Parathyroid adenoma (tissue), 2 donors: Measurements from ENCODE around the gene LZIC.

ENCODE experiments used
- H2AFZ ChIP-seq: fragments of 300-600 bp; sonication (generic); one replicate; pipeline ENCODE4 v1.7.0; 2017; ENCODE audit warnings: antibody characterized with exemption, mild to moderate bottlenecking
- H3K27ac ChIP-seq: fragments of 300-600 bp; sonication (generic); one replicate; pipeline ENCODE4 v1.7.0; 2017
- H3K27me3 ChIP-seq: fragments of 300-600 bp; sonication (generic); one replicate; pipeline ENCODE4 v1.7.0; 2017; ENCODE audit warnings: low read length; ENCODE audit not compliant: control insufficient read depth, insufficient read depth
- H3K36me3 ChIP-seq: fragments of 300-600 bp; sonication (generic); one replicate; pipeline ENCODE4 v1.7.0; 2017; ENCODE audit warnings: low read length; ENCODE audit not compliant: control insufficient read depth, insufficient read depth
- H3K4me1 ChIP-seq: fragments of 300-600 bp; sonication (generic); one replicate; pipeline ENCODE4 v1.7.0; 2017; ENCODE audit warnings: control low read depth
- H3K4me2 ChIP-seq: fragments of 300-600 bp; sonication (generic); one replicate; pipeline ENCODE4 v1.7.0; 2017; ENCODE audit warnings: low read length
- H3K4me3 ChIP-seq: fragments of 300-600 bp; sonication (generic); one replicate; pipeline ENCODE4 v1.7.0; 2017; ENCODE audit warnings: low read depth, low read length
- H3K79me2 ChIP-seq: fragments of 300-600 bp; sonication (generic); one replicate; pipeline ENCODE4 v1.7.0; 2017; ENCODE audit warnings: control low read depth
- H3K9ac ChIP-seq: fragments of 300-600 bp; sonication (generic); one replicate; pipeline ENCODE4 v1.7.0; 2017; ENCODE audit warnings: mild to moderate bottlenecking
- H3K9me3 ChIP-seq: fragments of 300-600 bp; sonication (generic); one replicate; pipeline ENCODE4 v1.7.0; 2017; ENCODE audit warnings: low read length; ENCODE audit not compliant: control insufficient read depth
- TF ChIP-seq, protein P1 (sequence below): fragments of 300-600 bp; sonication (generic); IDR thresholded peaks from one replicate; pipeline ENCODE4 v1.7.0; 2017; ENCODE audit warnings: antibody characterized with exemption, mild to moderate bottlenecking
- donor health status: primary hyperparathyroidism.

LZIC gene

DNA sequence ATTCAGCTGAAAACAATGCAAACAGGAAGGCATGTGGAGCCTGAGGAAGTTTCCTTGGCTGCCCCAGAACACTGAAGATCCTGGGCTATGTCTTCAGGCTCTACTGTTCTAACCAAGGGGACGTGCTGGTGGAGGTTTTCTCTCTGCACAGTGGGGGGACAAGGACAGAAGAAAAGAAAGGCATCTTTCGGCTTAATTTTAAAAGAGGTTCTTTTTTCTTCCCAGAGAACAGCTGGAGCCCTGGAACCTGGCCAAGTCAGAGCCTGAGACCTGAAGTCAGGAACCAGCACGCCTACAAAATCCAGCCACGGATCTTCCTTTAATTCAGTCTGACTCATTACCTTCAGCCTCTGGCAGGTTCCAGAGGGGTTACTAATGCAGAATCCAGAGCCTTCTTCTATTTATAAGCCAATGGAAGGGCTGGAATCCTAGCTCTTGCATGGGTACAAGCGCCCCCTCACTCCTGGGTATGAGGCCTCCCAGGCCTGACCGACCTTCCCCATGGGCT, 52.9 kb downstream of the LZIC start:
- Histone ChIP-seq H3K9ac (no peak overlapping the region), H3K79me2 (peaks cover 4% of the 10 kb centered on the region), H3K4me2 (no peak overlapping the region), H2AFZ (no peak overlapping the region), H3K27ac (no peak overlapping the region), H3K4me3 (no peak overlapping the region), H3K27me3 (no peaks in the 10 kb centered on the region), H3K4me1 (no peaks in the 10 kb centered on the region), H3K36me3 (no peaks in the 10 kb centered on the region), H3K9me3 (no peaks in the 10 kb centered on the region)
- TF ChIP-seq, protein P1, sequence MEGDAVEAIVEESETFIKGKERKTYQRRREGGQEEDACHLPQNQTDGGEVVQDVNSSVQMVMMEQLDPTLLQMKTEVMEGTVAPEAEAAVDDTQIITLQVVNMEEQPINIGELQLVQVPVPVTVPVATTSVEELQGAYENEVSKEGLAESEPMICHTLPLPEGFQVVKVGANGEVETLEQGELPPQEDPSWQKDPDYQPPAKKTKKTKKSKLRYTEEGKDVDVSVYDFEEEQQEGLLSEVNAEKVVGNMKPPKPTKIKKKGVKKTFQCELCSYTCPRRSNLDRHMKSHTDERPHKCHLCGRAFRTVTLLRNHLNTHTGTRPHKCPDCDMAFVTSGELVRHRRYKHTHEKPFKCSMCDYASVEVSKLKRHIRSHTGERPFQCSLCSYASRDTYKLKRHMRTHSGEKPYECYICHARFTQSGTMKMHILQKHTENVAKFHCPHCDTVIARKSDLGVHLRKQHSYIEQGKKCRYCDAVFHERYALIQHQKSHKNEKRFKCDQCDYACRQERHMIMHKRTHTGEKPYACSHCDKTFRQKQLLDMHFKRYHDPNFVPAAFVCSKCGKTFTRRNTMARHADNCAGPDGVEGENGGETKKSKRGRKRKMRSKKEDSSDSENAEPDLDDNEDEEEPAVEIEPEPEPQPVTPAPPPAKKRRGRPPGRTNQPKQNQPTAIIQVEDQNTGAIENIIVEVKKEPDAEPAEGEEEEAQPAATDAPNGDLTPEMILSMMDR, result no peak

DNA sequence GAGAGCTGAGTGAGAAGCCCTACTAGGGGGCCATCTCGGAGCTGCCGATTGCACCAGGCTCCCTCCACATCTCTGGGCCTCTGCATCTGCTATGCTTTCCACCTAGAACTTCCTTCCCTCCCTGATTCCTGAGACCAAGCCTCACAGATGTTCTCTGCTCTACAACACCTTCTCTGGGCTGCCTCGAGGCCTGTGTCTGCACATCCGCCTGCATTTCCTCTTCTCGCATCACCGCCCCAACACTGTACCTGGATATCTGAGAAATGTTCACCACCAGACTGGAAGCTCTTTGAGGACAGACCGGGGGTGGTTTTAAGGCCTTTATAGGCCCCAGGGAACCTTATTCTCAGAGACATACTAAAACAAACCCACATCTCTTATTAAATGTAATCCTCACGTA, 53.8 kb downstream of the LZIC start:
- H3K9ac ChIP-seq, result no peak overlapping the region
- H3K4me2 ChIP-seq, result no peak overlapping the region
- no peaks in the 10 kb centered on the region for H3K4me1 ChIP-seq
- peaks cover 4% of the 10 kb centered on the region for H3K79me2 ChIP-seq
- no peaks in the 10 kb centered on the region for H3K36me3 ChIP-seq
- H3K27me3 ChIP-seq, result no peaks in the 10 kb centered on the region
- H3K9me3 ChIP-seq, result no peaks in the 10 kb centered on the region
- no peak overlapping the region for H3K4me3 ChIP-seq
- no peak overlapping the region for H2AFZ ChIP-seq
- TF ChIP-seq, protein P1, result no peak
- no peak overlapping the region for H3K27ac ChIP-seq

DNA sequence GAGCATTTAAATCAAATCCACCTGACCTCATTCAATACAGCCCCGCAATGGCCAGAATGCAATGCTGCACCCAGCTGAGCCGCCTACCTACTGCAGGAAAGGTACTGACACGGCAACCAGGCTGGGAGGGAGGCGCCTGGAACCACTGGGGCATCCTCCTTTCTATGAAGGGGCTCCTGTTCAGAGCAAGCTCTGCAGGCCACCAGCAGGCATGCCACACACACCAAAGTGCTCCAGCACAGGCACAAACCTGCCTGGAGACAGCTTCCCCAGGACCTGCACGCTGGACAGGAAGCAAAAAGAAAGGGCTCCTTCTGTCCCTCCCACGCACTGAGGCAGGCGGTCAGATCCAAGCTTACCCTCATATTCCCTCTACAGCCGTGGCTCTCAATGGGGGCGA, 54.3 kb downstream of the LZIC start:
- H3K4me3 ChIP-seq, result no peak overlapping the region
- TF ChIP-seq, protein P1, result no peak
- no peaks in the 10 kb centered on the region for H3K9me3 ChIP-seq
- no peaks in the 10 kb centered on the region for H3K4me1 ChIP-seq
- H3K79me2 ChIP-seq, result peaks cover 4% of the 10 kb centered on the region
- H3K36me3 ChIP-seq, result no peaks in the 10 kb centered on the region
- H3K27me3 ChIP-seq, result no peaks in the 10 kb centered on the region
- no peak overlapping the region for H3K9ac ChIP-seq
- H2AFZ ChIP-seq, result no peak overlapping the region
- no peak overlapping the region for H3K4me2 ChIP-seq
- no peak overlapping the region for H3K27ac ChIP-seq

DNA sequence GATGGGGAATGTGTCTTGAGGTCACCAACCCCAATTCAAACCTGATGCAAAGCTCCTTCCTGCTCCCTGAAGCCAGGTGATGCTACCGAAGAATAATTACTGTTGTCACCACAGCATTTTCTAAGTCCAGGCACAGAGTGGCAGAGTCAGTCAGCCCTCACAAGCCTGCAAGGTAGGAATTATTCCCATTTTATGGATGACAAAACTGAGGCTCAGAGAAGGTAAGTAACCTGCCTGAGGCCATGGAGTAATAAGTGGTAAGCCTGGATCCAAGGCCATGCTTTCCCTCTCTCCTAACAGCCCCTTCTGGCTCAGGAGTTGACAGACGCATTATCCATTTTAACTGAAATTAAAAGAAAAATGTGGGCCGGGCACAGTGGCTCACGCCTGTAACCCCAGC, 56.1 kb downstream of the LZIC start:
- H3K4me3 ChIP-seq, result no peak overlapping the region
- H3K9ac ChIP-seq, result no peak overlapping the region
- H3K27me3 ChIP-seq, result no peaks in the 10 kb centered on the region
- H3K36me3 ChIP-seq, result no peaks in the 10 kb centered on the region
- peaks cover 4% of the 10 kb centered on the region for H3K79me2 ChIP-seq
- no peak overlapping the region for H3K4me2 ChIP-seq
- no peak overlapping the region for H2AFZ ChIP-seq
- H3K27ac ChIP-seq, result no peak overlapping the region
- TF ChIP-seq, protein P1, result no peak
- no peaks in the 10 kb centered on the region for H3K4me1 ChIP-seq
- H3K9me3 ChIP-seq, result no peaks in the 10 kb centered on the region

DNA sequence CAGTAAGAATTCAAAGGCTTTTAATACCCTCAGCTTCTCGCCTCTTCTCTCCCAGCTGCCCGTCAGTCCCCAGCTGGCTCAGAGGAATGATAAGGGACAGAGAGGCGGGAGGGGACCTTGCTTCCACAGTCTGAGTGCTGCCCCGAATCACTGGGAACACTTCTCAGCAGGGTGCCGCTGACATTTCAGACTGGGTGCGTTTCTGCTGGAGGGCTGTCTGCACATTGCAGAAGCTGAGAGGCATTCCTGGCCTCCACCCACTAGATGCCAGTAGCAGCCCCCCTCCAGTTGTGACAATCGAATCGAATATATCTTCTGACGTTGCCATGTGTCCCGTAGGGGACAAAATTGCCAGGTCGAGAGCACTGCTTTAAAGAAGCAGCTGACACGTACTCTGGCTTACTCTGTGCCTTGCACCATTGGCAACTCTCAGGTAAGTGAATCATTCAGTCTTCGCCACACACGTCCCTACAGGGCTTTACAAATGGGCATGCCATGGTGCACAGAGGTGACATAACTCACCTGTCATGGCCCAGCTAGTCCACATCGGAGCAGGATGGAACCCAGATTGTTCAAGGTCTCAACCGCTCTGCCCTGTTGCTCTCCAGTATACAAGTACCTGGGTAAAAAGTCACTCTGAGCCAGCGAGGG, 57.0 kb downstream of the LZIC start:
- H3K27me3 ChIP-seq, result no peaks in the 10 kb centered on the region
- no peaks in the 10 kb centered on the region for H3K36me3 ChIP-seq
- no peak overlapping the region for H3K9ac ChIP-seq
- H3K79me2 ChIP-seq, result peaks cover 2% of the 10 kb centered on the region
- no peak overlapping the region for H3K27ac ChIP-seq
- H3K4me3 ChIP-seq, result no peak overlapping the region
- H2AFZ ChIP-seq, result no peak overlapping the region
- H3K4me1 ChIP-seq, result no peaks in the 10 kb centered on the region
- no peak overlapping the region for H3K4me2 ChIP-seq
- TF ChIP-seq, protein P1, result no peak
- H3K9me3 ChIP-seq, result no peaks in the 10 kb centered on the region
